Measurements from ENCODE around the gene MR1. TPM values are rescaled to one million over a fixed set of nuclear protein-coding genes. Genes with fewer than 3 reads are reported as not detected.

Gene MR1
- total RNA-seq, 1 donor from 2014 or later: 19.2 TPM

- Histone ChIP-seq H3K4me1 (peaks cover 0 to 32% of the 10 kb centered on the region in 2 donors), H3K4me3 (no peak overlapping the region), H3K27me3 (no peaks in the 10 kb centered on the region), H3K9me3 (no peaks in the 10 kb centered on the region), H3K27ac (no peak overlapping the region), H3K36me3 (no peaks in the 10 kb centered on the region)
- intact Hi-C loops (cut with DNase I): no loop called here
- TF ChIP-seq CTCF (IDR thresholded peaks at IDR 0.05): no peak
- no peak for DNase-seq (ENCODE audit: low spot score in 2 of 2)
These were observed 19.1 kb upstream of the MR1 start for GRCh38 chr1:181014477-181015250.

- TF ChIP-seq CTCF (IDR thresholded peaks at IDR 0.05): no peak
- peaks cover 0 to 28% of the 10 kb centered on the region in 2 donors for H3K4me1 ChIP-seq
- no peaks in the 10 kb centered on the region for H3K9me3 ChIP-seq
- intact Hi-C loops (cut with DNase I): no loop called here
- no peaks in the 10 kb centered on the region for H3K36me3 ChIP-seq
- H3K27ac ChIP-seq: no peak overlapping the region
- no peak for DNase-seq (ENCODE audit: low spot score in 2 of 2)
- no peaks in the 10 kb centered on the region for H3K27me3 ChIP-seq
- H3K4me3 ChIP-seq: no peak overlapping the region
These were observed 18.6 kb upstream of the MR1 start for GRCh38 chr1:181015251-181015615.

- Histone ChIP-seq H3K9me3 (no peaks in the 10 kb centered on the region), H3K4me3 (no peak overlapping the region), H3K27ac (no peak overlapping the region), H3K27me3 (no peaks in the 10 kb centered on the region), H3K4me1 (peaks cover 0 to 21% of the 10 kb centered on the region in 2 donors), H3K36me3 (no peaks in the 10 kb centered on the region)
- intact Hi-C loops (cut with DNase I): no loop called here
- no peak for TF ChIP-seq CTCF (IDR thresholded peaks at IDR 0.05)
- no peak for DNase-seq (ENCODE audit: low spot score in 2 of 2)
These were observed 17.2 kb upstream of the MR1 start for GRCh38 chr1:181016563-181016962.

GRCh38 chr1:181018901-181019681 is 14.7 kb upstream of the MR1 start:
- H3K27ac ChIP-seq: no peak overlapping the region
- peaks cover 0 to 16% of the 10 kb centered on the region in 2 donors for H3K4me1 ChIP-seq
- H3K36me3 ChIP-seq: no peaks in the 10 kb centered on the region
- no peak for DNase-seq (ENCODE audit: low spot score in 2 of 2)
- no peaks in the 10 kb centered on the region for H3K9me3 ChIP-seq
- intact Hi-C loops (cut with DNase I): no loop called here
- H3K27me3 ChIP-seq: no peaks in the 10 kb centered on the region
- no peak overlapping the region for H3K4me3 ChIP-seq
- no peak for TF ChIP-seq CTCF (IDR thresholded peaks at IDR 0.05)

- Histone ChIP-seq H3K9me3 (no peaks in the 10 kb centered on the region), H3K27ac (peak overlapping the region; percentile 81 to 88), H3K27me3 (no peaks in the 10 kb centered on the region), H3K4me1 (peaks cover 0 to 9% of the 10 kb centered on the region in 2 donors), H3K36me3 (no peaks in the 10 kb centered on the region), H3K4me3 (peak overlapping the region; percentile 80 to 83)
- no peak for DNase-seq (ENCODE audit: low spot score in 2 of 2)
- intact Hi-C loops (cut with DNase I): loop anchor here (5.0 to 10.0 kb wide), 4 partner anchors 69 to 869 kb away; partner anchors contain the start of genes ACBD6 and QSOX1
- TF ChIP-seq CTCF (IDR thresholded peaks at IDR 0.05): no peak
These were observed 12.6 kb upstream of the MR1 start for GRCh38 chr1:181021159-181021558.

Data from ascending aorta (tissue), 2 donors.